Activated CD8-positive, alpha-beta memory T cell treated with anti-CD3 and anti-CD28 coated beads for 36 hours (primary cell): ENCODE data around the gene NEU2. TPM values are rescaled to one million over a fixed set of nuclear protein-coding genes. Genes with fewer than 3 reads are reported as not detected.
"Not testable (repeated sequence)": the region's sequence is repeated elsewhere in the genome, so short reads cannot be mapped to it uniquely, and the experiment has no call there.

Experiments
- CTCF ChIA-PET: fragments of 350-600 bp; sonication (Branson Sonifier 250); formaldehyde crosslinking; loops from one replicate; lab custom pipeline; 2021; ENCODE audit warnings: antibody characterized with exemption; lab: Charles Lee
- POLR2A ChIA-PET: fragments of 350-600 bp; sonication (Branson Sonifier 250); formaldehyde crosslinking; loops from one replicate; lab custom pipeline; 2021; ENCODE audit warnings: antibody characterized with exemption; lab: Charles Lee
- total RNA-seq, 2 experiments: library from RNA; stranded (reverse); gene quantifications; one replicate each; pipeline ENCODE4 v1.2.3, GENCODE V29; 2021

Gene NEU2
- total RNA-seq, 2 experiments from 2014 or later = not detected

DNA sequence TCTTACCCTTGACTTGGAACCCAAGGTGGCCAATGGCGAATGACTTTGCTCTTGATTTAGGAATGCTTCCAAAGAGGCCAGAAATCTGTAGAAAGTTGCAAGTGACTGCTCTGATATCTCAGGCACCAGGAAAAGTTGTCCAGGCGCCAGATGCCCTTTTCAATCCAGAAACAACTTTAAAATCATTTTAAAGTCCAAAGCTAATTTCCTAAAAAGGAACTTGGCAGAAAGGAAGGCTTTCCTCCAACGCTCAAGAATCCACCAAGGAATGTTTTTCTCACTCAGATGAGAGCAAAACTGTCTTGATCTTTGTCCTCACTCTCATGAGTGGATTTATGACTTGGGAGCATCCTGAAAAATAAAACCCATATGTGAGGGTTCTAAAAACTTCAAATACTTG is 24.7 kb upstream of the NEU2 start:
- ChIA-PET CTCF (no interaction called here), POLR2A (no interaction called here)

DNA sequence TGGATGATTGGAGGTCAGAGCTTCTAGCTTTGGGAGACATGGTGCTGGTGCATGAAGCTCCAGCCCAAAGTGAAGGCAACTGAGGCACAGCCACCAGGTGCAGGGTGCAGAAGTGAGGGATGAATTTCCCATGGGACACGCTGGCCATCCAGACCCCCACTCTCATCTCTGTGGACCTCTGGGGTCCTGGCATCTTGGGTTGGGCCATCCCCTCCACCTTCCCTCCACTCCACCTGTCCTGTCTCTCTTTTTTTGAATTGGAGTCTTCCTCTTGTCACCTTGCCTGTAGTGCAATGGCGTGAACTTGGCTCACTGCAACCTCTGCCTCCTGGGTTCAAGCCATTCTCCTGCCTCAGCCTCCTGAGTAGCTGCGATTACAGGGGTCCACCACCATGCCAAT is 22.8 kb upstream of the NEU2 start:
- POLR2A ChIA-PET = no interaction called here
- CTCF ChIA-PET = no interaction called here

DNA sequence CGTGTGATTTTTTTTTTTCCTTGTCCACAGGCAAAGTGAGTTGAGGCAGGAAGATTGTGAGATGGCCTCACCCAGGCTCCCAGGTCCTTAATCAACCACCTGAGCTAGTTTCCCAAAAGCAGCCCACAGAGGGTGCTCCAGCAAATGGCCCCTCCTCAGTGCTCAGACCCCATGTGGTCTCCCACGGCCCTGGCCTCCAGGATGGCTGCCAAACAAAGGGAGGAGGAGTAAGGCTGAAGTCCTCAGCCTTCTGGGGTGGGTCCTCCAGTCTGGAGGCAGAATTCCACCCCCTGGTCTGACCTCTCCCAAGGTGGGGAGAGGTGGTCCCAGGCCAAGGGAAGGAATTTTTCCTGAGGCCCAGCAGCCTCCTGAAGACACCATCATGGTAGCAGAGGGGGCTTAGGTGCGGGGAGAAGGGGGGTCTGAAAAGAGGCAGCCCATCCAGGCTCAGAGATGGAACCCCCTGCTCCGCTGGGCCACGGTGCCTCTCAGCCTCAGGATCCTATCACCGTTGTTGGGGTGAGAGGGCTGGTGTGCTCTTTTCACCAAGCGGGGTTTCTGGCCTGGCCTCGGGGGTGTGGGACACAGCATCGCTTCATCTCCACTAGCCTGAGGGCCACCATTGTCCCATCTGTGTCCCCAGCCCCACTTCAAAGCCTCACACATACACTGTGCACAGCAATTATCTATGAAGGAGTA is 21.8 kb upstream of the NEU2 start:
- POLR2A ChIA-PET = no interaction called here
- CTCF ChIA-PET = interaction anchor here (0.6 kb wide), 1 partner anchor 405 kb away, joined by 4 read pairs; no protein-coding TSS in a partner anchor

DNA sequence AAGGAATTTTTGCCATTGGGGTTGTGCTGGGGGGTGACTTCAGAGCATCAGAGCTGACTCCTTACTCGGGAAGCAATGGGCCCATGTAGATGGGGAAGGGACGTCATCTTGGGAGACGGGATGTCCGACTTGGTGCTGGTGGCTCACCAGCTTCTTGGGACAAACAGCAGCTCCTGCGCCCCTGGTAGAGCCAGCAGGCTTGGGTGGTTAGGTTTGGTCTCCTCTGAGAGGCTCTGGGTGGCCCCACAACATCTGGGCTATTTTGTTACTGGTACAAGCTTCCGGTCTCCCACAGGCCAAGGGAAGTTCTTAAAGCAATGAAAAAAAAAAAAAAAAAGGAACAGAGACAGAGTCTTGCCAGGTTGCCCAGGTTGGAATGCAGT is 21.2 kb upstream of the NEU2 start:
- ChIA-PET POLR2A (no interaction called here), CTCF (interaction anchor here (0.6 kb wide), 1 partner anchor 406 kb away, joined by 4 read pairs; no protein-coding TSS in a partner anchor)

DNA sequence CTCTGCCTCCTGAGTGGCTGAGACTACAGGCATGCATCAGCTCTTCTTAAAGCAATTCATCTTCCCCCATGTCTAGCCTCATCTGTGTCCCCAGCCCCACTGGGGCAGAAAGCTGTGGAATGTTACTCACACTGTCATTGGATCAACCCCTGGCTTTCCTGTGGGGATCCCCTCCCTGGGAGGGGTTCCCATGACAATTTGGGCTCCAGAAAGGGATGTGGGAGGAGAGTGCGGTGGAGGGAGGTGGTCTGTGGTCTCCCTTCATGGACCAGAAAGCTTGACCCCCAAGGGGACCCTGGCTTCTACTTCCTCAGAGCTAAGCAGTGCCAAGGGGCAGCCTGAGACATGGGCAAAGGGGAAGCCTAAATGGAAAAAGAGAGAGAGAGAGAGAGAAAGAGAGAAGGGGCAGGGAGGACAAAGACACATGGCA is 20.8 kb upstream of the NEU2 start:
- ChIA-PET CTCF (interaction anchor here (0.6 kb wide), 1 partner anchor 406 kb away, joined by 4 read pairs; no protein-coding TSS in a partner anchor), POLR2A (no interaction called here)

DNA sequence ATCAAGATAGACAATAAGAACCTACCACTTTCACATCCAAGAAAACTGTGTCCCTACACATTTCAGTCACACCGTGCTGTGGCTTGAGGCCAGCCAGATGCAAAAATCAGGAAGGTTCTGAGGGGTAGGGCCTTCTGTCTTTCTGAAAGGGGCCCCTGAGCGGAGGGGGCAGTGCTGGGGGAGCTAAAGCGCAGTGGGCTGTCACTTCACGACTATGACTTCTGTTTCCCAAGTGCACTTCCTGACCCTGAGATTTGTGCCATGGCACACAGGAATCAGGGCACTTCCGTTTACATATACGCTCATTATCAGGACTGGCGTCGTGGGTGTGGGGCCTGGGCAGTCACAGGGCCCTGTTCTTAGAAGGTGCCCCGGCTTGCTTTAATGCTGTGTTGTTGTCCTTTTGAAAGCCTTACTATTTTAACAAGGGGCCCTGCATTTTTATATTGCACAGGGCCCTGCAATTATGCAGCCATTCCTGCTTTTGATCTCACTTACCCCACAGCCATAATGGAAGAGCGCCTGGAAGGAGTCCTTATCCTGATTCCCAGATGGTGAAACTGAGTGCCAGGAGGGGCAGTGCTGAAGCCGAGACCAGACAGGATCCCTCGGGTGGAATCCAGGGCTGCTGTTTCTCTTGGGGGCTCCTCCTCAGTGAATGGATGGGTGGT is 20.0 kb upstream of the NEU2 start:
- ChIA-PET POLR2A (no interaction called here), CTCF (no interaction called here)

DNA sequence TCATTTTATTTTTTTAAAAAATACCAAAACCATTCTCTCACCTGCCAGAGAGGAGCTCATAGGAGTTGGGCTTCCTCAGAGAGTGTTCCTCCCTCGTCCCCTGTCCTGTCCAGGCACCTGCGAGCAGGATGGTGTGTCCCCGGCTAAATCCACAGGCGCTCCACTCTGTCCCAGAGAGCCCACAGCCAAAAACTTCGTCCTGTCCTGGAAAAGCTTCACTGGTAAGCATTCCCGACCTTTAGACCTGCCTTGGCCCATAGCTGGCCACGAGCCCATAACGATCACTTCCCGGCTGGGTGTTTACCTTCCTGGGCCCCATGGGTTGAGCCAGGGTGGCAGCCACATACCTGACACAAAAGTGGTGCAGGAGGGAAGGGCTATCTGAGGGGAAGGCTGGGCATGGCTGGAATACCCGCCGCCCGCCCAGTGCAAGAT is 19.4 kb upstream of the NEU2 start, which contains the start of gene NGEF:
TSS of gene NGEF (minus strand) at position 230 of the 435 bp plus-strand sequence. CDS start 38,366 bp downstream, outside the sequence.
- CTCF ChIA-PET = no interaction called here
- POLR2A ChIA-PET = no interaction called here

DNA sequence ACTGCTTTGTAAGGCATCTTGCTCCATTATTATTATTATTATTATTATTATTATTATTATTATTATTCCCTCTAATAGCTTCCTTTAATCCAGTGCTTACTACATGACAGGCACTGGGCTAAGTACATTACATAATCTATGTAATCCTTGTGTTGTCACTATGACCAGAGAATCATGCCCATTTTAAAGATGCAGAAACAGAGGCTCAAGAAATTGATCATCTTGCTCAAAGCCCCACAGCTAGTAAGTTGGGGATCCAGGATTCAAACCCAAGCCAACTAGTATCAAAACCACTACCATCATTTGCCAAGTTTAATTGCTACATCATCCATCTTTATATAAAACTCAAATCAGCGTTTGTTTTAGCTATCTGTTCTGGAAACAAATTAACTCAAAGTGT is 18.8 kb upstream of the NEU2 start:
- ChIA-PET CTCF (no interaction called here), POLR2A (no interaction called here)

DNA sequence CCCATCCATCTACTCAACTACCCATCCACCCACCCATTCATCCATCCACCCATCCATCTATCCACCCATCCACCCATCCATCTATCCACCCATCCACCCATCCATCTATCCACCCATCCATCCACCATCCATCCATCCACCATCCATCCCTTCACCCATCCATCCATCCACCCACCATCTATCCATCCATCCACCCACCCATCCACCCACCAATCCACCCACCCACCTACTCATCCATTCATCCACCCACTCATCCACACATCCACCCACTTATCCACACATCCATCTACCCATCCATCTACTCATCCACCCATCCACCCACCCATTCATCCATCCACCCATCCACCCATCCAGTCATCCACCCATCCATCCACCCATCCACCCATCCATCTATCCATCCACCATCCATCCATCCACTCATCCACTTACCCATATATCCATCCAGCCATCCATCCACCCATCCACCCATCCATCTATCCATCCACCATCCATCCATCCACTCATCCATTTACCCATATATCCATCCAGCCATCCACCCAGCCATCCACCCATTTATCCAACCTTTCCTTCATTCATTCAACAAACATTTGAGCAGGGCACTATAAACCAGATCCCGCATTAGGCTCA is 17.3 kb upstream of the NEU2 start:
- ChIA-PET POLR2A (no interaction called here), CTCF (no interaction called here)

DNA sequence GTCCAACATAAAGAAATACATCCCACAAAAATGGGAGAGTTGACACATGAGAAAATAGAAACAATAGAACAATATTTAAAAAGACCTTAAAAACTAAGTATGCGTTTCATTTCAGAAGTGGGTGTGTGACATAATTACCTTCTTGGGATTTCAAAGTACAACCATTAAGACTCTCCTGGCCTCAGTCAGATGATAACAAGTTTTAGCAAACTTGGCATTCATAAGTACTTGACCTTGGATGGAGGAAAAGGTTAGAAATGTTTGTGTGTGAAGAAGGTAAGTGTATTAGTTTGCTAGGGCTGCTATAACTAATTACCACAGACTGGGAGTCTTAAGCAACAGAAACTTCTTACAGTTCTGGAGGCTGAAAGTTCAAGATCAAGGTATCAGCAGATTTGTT is 14.5 kb upstream of the NEU2 start:
- ChIA-PET POLR2A (interaction anchor here (0.5 kb wide), 1 partner anchor 1142 kb away, joined by 4 read pairs; no protein-coding TSS in a partner anchor), CTCF (no interaction called here)

DNA sequence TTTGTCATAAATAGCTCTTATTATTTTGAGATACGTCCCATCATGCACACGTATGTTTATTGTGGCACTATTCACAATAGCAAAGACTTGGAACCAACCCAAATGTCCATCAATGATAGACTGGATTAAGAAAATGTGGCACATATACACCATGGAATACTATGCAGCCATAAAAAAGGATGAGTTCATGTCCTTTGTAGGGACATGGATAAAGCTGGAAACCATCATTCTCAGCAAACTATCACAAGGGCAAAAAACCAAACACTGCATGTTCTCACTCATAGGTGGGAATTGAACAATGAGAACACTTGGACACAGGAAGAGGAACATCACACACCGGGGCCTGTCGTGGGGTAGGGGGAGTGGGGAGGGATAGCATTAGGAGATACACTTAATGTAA is 12.9 kb upstream of the NEU2 start:
- POLR2A ChIA-PET, CTCF ChIA-PET: not testable (repeated sequence)

DNA sequence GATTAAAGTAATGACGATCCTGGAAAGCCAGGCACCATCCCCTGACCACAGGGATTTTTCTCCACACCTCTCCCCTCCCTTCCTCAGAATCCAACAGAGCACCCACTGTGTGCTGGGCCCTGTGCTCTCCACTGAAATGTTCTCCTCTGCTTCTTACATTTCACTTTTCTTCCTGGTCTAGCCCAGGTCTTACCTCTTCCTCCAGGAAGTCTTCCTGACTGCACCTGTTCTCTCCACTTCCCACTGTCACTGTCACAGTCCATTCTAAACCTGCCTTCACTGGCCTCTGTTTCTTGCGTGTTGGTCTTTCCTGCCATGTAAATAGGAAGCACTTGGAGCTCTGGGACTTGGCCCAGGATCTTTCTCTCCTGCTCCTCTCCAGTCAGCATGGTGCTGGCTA is 12.0 kb upstream of the NEU2 start:
- CTCF ChIA-PET = no interaction called here
- POLR2A ChIA-PET = no interaction called here

DNA sequence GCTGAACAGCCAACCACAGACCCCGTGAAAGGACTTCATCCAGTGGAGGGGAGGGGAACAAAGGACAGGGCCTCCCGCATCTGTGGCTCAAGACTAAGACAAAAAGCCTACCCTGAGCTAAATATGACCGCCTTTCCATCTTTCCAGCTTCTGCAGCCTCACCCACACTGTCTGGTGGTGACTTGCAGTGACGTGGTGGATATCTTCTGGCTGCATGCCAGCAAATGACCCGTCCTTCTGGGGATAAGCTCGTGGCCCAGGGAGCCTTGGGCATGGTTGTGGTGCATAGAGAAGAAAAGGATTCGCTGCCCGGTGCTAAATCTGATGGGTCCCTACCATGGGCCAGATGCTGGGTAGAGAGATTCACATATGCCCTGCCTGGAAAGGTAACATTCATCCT is 10.7 kb upstream of the NEU2 start:
- POLR2A ChIA-PET = no interaction called here

DNA sequence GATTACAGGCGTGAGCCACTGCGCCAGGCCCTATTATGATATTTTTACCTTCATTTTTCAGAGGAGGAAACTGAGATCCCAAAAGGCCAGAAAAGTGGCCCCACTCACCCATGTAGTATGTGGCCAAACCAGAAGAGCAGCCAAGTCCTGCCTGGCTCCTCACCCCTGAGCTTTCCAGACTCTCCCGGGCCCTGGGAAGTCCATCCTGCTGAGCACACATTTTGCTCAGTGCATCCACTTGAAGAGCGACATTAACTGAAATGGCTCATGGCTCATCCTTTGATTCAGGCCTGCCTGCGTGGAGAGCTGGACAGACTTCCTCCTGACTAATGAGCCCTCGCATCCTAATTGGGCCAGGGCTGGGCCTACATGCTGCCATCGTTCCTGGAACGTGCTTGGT is 9.9 kb upstream of the NEU2 start:
- POLR2A ChIA-PET = no interaction called here
- CTCF ChIA-PET = no interaction called here

More for the DNA sequence above, 10.7 kb upstream of the NEU2 start:
- CTCF ChIA-PET = no interaction called here

DNA sequence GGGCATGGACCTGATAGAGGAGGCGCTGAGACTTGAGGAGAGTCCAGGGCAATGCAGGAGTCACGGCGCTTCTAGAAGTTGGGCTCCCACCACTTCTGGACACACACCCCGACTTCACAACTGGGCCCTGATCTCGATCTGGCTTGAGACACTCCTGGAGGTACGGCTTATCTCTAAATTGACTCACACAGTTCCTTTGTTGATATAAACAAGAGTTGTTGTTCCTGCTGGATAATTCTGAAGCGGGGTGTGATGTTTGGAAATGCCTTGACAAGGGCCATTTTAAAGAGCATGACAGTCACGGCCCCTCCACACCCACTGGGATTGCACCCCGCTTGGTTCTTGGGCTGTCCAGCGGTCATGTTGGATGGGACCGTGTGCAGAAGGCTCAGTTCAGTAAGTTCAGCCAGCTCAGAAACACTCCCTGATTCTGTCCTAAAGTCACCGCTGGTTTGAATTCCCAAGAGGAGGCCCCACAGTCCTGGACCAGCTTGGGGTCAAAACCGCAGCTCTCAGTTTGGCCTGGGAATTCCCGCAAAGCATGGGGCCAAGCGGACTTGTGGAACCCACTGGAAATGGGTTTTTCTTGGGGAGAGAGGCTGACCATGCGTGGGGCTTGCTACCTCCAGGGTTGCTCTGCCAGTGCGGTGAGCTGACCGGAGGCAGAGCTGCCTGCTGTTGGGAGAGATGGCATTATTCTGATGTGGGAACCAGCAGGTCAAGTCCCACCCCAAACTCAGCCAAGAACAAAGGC is 9.3 kb upstream of the NEU2 start:
- POLR2A ChIA-PET = no interaction called here
- CTCF ChIA-PET = no interaction called here

DNA sequence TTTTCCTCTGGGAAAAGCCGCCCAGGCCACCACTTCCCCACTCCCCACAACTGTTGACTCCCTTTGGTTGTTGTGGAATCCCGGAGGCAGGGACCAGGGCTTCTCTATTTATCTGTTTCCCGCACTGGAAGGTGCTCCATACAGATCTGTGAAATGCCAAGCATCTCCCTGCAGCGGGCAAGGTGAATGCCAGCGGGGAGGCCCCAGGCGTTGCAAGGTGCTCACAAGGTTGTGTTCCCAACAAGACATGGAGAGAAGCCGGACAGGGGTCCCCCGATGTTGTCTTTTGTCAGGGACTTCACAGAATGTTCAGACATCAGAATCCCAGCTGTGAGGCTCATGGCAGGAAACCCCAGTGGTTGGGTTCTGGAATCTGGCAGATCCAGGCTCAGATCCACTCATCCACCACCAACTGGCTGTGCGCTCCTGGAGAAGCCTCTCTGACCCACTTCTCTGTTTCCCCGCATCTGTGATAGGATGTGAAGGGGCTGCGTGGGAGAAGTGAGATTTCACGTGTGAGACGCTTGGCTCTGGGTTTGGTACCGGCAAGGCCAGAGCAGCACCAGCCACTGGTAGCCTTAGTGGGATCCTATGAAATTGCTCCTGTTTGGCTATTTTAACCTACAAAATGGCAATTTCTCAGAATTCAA is 8.6 kb upstream of the NEU2 start:
- POLR2A ChIA-PET = no interaction called here
- CTCF ChIA-PET = no interaction called here

DNA sequence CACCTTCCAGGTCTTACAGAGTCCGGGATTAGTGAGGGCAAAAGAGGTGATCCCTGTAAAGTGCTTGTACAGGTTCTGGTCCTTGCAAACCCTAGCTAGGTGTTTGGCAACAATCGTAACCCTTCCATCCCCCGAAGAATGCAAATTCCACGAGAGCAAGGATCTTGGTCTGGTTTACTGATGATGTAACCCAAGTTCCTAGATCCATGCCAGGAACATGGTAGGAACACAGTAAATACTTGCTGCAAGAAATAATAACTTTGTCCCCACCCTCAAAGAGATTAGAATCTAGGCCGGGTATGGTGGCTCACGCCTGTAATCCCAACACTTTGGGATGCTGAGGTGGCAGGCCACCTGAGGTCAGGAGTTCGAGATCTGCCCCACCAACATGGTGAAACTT is 6.8 kb upstream of the NEU2 start:
- ChIA-PET POLR2A (no interaction called here), CTCF (interaction anchor here (1.0 kb wide), 1 partner anchor 9 kb away, joined by 4 read pairs; no protein-coding TSS in a partner anchor)

DNA sequence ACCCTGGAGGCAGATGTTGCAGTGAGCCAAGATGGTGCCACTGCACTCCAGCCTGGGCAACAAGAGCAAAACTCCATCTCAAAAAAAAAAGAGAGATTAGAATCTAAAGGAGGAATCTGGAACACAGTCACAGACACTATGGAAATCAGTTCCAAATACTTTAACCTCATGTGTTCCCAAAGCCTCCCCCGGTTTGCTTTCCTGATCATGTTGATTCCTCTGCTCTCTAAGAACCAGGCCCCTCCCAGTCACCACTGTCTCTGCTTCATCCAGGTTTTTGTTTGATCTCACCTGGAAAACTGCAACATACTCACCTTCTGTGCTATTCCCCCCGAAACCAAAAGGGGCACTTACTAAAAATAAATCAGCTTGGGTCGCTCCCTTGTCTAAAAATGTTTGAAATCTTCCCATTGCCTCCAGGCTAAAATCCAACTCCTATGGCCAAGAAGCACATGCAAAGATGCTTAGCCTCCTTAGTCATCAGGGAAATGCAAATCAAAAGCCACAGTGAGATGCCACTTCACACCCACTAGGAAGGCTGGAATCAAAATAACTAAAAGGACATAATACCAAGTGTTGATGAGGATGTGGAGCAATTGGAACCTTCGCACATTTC is 6.2 kb upstream of the NEU2 start:
- CTCF ChIA-PET = interaction anchor here (1.0 kb wide), 1 partner anchor 10 kb away, joined by 4 read pairs; no protein-coding TSS in a partner anchor
- POLR2A ChIA-PET = no interaction called here

DNA sequence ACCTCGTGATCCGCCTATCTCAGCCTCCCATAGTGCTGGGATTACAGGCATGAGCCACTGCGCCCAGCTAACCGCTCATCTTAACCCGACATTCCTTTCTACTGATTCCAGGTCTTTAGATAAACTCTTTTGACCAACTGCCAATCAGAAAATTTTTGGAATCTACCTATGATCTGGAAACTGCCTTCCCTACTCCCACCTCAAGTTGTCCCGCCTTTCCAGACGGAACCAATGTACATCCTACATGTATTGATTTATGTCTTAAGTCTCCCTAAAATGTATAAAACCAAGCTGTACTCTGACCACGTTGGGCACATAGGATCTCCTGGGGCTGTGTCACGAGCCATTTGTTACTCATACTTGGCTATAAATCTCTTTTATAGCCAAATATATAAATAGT is 3.2 kb upstream of the NEU2 start:
- POLR2A ChIA-PET = no interaction called here
- CTCF ChIA-PET = interaction anchor here (1.0 to 1.3 kb wide), 4 partner anchors 31 to 154 kb away, joined by 3 to 4 read pairs (median 3); partner anchors contain the start of gene INPP5D
